AG09309 (cell line): Measurements from ENCODE around the gene COA1.
"Not testable (repeated sequence)": the region's sequence is repeated elsewhere in the genome, so short reads cannot be mapped to it uniquely, and the experiment has no call there.

ENCODE experiments used
- DNase-seq: peaks from one replicate; pipeline ENCODE4 v3.0.0-alpha.2; 2010; ENCODE audit warnings: low read depth
- H3K4me3 ChIP-seq: 2 replicates; pipeline ENCODE4 v1.5.1; 2011; ENCODE audit warnings: mild to moderate bottlenecking, low read depth, low read length, moderate library complexity; ENCODE audit not compliant: control insufficient read depth
- TF ChIP-seq, protein P1 (sequence below): IDR thresholded peaks from 2 replicates; pipeline ENCODE4 v1.5.1; 2011; ENCODE audit warnings: mild to moderate bottlenecking, low read depth, low read length, inconsistent platforms; ENCODE audit not compliant: insufficient read depth, control insufficient read depth; ENCODE audit errors: missing control alignments

COA1 gene

DNA sequence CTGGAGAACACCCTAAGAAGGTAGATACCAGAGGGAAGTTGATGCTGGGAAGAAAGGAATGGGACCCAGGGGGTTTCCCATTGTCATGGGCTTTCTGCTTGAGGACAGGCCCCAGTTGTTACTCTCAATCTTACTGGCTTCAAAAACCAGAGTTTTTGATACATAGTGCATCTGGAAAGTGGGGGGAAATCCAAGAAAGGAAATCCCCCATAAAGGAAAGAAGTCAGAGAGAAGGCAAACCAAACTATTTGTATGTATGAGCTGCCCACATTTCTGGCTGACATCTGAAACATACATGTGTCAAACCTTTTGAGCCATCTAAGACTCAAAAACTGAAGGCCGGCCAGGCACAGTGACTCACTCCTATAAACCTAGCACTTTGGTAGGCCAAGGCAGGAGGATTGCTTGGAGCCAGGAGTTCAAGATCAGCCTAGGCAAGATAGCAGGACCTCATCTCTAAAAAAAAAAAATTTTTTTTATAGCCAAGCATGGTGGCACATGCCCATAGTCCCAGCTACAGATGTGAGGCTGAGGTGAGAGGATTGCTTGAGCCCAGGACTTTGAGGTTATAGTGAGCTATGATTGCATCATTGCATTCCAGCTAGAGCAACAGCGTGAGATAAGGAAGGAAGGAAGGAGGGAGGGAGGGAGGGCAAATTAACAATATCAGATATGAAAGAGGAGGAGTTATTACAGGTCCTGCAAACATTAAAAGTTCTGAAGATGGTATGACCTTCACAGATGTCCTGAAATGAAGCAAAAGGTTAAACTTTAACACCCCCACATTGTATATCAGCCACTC is 6.7 kb upstream of the COA1 start:
- H3K4me3 ChIP-seq, result no peak overlapping the region
- no peak for DNase-seq

DNA sequence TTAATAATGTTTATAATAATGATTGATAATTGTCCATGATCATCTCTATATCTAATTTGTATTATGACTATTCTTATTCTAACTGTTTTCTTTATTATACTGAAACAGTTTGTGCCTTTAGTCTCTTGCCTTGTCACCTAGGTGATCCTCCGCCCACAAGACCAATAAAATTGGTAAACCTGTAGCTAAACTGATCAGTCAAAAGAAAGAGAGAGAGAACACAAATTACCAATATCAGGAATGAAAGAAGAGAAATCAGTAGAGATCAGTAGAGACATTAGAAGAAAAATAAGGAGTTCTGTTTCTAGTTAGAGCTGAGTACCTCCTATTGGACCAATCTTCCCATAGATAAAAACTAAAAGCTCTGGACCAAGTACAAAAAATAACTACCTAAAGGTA is 6.1 kb upstream of the COA1 start:
- TF ChIP-seq, protein P1, sequence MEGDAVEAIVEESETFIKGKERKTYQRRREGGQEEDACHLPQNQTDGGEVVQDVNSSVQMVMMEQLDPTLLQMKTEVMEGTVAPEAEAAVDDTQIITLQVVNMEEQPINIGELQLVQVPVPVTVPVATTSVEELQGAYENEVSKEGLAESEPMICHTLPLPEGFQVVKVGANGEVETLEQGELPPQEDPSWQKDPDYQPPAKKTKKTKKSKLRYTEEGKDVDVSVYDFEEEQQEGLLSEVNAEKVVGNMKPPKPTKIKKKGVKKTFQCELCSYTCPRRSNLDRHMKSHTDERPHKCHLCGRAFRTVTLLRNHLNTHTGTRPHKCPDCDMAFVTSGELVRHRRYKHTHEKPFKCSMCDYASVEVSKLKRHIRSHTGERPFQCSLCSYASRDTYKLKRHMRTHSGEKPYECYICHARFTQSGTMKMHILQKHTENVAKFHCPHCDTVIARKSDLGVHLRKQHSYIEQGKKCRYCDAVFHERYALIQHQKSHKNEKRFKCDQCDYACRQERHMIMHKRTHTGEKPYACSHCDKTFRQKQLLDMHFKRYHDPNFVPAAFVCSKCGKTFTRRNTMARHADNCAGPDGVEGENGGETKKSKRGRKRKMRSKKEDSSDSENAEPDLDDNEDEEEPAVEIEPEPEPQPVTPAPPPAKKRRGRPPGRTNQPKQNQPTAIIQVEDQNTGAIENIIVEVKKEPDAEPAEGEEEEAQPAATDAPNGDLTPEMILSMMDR, result no peak
- DNase-seq, result no peak
- H3K4me3 ChIP-seq, result no peak overlapping the region

More for the DNA sequence above, 6.7 kb upstream of the COA1 start:
- TF ChIP-seq, protein P1, result no peak

DNA sequence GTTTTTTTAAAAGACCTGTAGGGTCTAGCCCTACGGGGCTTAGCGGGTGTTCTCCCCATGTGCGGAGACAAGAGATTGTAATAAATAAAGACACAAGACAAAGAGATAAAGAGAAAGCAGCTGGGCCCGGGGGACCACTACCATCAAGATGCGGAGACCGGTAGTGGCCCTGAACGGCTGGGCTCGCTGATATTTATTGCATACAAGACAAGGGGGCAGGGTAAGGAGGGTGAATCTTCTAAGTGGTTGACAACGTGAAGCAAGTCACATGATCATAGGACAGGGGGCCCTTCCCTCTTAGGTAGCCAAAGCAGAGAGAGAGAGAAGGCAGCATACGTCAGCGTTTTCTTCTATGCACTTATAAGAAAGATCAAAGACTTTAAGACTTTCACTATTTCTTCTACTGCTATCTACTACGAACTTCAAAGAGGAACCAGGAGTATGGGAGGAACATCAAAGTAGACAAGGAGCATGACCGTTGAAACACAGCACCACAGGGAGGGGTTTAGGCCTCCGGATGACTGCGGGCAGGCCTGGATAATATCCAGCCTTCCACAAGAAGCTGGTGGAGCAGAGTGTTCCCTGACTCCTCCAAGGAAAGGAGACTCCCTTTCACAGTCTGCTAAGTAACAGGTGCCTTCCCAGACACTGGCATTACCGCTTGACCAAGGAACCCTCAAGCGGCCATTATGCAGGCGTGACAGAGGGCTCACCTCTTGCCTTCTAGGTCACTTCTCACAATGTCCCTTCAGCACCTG is 5.4 kb upstream of the COA1 start:
- DNase-seq, H3K4me3 ChIP-seq: not testable (repeated sequence)

DNA sequence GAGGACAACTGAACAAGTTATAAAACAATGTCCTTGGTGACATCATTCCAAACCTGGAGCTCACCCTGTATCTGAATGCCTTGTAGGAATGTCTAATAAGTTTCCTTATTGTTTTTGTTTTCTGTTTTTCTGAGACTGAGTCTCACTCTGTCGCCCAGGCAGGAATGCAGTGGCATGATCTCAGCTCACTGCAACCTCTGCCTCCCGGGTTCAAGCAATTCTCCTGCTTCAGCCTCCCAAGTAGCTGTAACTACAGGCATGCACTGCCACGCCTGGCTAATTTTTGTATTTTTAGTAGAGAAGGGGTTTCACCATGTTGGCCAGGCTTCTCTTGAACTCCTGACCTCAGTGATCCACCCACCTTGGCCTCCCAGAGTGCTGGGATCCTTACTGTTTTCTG is 2.2 kb upstream of the COA1 start:
- DNase-seq, H3K4me3 ChIP-seq: not testable (repeated sequence)

DNA sequence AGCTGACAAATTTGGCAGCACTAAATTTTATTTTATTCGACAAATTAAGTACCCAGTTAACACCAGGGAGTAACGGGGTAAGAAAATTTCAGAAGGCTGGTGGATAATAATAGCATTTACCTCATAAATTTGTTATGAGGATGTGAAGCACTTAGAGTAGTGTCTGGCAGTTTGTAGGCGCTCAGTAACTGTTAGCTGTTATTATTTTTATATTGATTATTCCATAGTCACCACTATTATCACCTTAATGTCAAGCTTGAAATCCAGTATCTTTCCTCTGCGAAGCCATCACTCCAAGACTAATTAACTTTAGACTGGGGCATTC is 563 bp upstream of the COA1 start:
- peak overlapping the region; percentile 77 for H3K4me3 ChIP-seq
- TF ChIP-seq, protein P1, result no peak
- DNase-seq, result no peak

DNA sequence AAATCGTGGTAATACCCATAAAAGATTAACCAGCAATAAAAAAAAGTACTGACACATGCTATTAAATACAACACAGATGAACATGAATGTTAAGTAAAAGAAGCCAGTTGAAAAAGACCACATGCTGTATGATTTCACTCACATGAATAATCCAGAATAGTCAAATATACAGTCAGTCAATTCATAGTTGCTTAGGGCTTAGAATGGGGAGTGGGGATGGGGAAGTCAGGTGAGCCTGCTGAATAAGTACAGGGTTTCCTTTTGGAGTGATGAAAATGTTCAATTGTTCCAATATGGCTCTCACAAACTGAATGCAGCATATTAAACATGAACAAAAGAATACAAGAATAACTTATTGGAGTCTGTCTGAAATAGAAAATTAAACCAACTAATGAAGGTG is 1.8 kb downstream of the COA1 start:
- no peak overlapping the region for H3K4me3 ChIP-seq
- no peak for DNase-seq
- TF ChIP-seq, protein P1, result no peak

DNA sequence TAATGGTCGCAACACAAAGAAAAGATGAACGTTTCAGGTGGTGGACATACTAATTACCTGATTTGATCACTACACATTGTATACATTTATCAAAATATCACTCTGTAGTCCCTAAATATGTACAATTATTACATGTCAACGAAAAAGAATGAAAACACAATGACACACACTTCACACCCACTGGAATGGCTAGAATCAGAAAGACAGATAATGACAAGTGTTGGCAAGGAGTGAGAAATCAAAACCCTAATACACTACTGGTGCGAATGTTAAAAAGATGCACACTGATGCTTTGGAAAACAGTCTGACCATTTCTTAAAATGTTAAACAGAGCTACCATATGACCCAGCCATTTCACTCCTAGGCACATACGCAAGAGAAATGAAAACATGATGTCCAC is 2.3 kb downstream of the COA1 start:
- DNase-seq, result no peak
- no peak overlapping the region for H3K4me3 ChIP-seq
- TF ChIP-seq, protein P1, result no peak

DNA sequence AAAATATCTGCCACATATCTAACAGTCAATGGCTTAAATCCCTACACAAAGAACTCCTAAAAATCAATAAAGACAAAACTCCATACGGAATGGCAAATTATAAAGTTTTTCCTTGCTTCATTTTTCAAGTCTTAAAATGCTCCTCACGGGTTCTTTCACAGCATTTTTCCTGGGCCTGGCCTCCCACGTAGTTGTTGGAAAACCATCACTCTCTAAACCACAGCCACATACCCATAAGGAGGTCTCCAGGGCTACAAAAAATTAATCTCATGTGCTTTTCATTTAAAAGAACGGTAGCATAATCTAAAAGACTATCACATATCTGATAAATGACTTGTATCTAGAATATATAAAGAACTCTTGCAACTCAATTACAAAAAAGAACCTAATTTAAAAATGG is 2.9 kb downstream of the COA1 start:
- H3K4me3 ChIP-seq, result no peak overlapping the region
- TF ChIP-seq, protein P1, result no peak

More for the DNA sequence above, 2.9 kb downstream of the COA1 start:
- no peak for DNase-seq
